ENCODE data around the gene CHST11.

GRCh38 chr12:104553421-104553820 lies 96.7 kb downstream of the CHST11 start:
- TF ChIP-seq, protein P1, sequence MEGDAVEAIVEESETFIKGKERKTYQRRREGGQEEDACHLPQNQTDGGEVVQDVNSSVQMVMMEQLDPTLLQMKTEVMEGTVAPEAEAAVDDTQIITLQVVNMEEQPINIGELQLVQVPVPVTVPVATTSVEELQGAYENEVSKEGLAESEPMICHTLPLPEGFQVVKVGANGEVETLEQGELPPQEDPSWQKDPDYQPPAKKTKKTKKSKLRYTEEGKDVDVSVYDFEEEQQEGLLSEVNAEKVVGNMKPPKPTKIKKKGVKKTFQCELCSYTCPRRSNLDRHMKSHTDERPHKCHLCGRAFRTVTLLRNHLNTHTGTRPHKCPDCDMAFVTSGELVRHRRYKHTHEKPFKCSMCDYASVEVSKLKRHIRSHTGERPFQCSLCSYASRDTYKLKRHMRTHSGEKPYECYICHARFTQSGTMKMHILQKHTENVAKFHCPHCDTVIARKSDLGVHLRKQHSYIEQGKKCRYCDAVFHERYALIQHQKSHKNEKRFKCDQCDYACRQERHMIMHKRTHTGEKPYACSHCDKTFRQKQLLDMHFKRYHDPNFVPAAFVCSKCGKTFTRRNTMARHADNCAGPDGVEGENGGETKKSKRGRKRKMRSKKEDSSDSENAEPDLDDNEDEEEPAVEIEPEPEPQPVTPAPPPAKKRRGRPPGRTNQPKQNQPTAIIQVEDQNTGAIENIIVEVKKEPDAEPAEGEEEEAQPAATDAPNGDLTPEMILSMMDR (IDR thresholded peaks at IDR 0.05) = no peak
- no peak for TF ChIP-seq POLR2A (IDR thresholded peaks at IDR 0.05)

Data from sigmoid colon (tissue), 3 donors.